GM12865 (cell line): Measurements from ENCODE around the gene GHRH.
A peak's percentile ranks its signal among the peaks of the same experiment; 100 is the strongest.

Experiments
- DNase-seq: peaks from one replicate; pipeline ENCODE4 v3.0.0; 2010; ENCODE audit warnings: low read depth
- H3K4me3 ChIP-seq: 2 replicates; pipeline ENCODE4 v1.5.1; 2011; ENCODE audit warnings: mild to moderate bottlenecking, low read depth, low read length, control low read depth
- TF ChIP-seq, protein P1 (sequence below): IDR thresholded peaks from 2 replicates; pipeline ENCODE4 v1.5.1; 2011; ENCODE audit warnings: low read length, control low read depth, low read depth, inconsistent platforms; ENCODE audit not compliant: insufficient read depth; ENCODE audit errors: missing control alignments

GHRH gene

DNA sequence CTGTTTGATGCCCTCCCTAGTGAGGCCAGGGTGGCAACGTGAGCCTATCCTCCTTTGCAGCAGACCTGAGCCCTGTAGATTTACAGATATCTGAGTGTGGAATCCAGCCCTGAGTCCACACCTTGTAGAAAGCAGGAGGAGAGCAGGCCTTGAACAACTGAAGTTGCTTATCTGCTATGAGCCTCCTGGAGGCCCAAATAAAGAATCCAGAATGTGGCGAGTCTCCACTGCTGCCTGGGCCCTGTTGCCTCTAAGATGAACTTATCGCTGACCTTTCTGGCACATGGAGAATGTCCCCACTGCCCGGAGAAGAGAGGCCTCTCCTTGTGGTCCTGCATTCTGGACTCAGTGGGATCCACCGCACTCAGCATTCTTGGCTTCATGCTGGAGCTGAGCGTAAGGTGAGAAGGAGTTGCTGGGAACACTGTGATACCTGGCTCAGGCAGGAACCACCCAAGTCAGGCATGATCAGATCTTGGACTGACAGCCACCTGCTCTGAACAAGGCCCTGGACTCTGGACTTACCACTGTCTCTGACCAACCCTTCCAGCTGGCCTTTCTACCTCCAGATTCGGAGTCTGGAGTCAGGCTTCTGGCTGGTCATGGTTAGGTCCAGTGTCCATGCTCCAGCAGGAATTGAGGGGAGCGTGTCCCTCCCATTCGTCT, 22.0 kb upstream of the GHRH start:
- TF ChIP-seq, protein P1, sequence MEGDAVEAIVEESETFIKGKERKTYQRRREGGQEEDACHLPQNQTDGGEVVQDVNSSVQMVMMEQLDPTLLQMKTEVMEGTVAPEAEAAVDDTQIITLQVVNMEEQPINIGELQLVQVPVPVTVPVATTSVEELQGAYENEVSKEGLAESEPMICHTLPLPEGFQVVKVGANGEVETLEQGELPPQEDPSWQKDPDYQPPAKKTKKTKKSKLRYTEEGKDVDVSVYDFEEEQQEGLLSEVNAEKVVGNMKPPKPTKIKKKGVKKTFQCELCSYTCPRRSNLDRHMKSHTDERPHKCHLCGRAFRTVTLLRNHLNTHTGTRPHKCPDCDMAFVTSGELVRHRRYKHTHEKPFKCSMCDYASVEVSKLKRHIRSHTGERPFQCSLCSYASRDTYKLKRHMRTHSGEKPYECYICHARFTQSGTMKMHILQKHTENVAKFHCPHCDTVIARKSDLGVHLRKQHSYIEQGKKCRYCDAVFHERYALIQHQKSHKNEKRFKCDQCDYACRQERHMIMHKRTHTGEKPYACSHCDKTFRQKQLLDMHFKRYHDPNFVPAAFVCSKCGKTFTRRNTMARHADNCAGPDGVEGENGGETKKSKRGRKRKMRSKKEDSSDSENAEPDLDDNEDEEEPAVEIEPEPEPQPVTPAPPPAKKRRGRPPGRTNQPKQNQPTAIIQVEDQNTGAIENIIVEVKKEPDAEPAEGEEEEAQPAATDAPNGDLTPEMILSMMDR, result no peak
- H3K4me3 ChIP-seq, result no peak overlapping the region
- no peak for DNase-seq

DNA sequence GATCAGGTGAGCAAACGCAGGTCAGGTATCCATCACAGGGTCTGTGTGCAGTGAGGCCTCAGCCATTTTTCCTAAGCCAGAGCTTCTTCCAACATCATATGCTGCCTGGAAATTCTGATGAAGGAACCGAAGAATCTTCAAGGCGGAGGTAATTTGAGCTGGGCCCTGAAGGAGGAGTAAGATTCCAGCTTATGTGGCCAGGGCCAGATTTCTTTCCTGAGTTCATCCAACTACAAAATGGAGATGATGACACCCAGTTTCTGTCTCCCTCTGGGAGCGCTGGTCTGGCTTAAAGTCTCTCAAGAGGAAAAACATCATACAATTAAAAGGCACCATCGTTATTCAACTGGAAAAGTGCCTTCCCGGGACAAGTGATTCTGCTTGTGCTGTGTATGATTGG, 20.9 kb upstream of the GHRH start:
- no peak for DNase-seq

GRCh38 chr20:37280403-37280802, 18.8 kb upstream of the GHRH start:
- TF ChIP-seq, protein P1, result no peak
- no peak overlapping the region for H3K4me3 ChIP-seq
- no peak for DNase-seq

More for the DNA sequence above, 20.9 kb upstream of the GHRH start:
- TF ChIP-seq, protein P1, result no peak
- no peak overlapping the region for H3K4me3 ChIP-seq

DNA sequence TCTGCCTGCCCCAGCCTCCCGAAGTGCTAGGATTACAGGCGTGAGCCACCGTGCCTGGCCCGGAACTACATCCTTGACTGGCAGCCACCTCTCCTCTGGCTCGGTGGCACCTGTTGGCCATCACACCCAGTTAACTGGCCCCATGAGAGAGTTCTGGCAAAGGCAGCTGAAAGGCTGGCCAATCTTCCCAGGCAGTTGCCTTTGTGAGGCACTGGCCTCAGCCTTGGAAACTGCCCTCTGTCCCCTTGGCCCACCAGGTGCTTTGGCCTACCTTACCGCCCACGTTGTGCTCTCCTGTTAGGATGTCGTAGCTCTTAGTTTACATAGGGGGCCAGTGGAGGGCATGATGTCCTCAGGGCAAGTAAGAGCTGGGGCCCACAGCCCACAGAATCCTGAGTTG, 18.2 kb upstream of the GHRH start:
- no peak overlapping the region for H3K4me3 ChIP-seq
- TF ChIP-seq, protein P1, result no peak
- DNase-seq, result no peak

DNA sequence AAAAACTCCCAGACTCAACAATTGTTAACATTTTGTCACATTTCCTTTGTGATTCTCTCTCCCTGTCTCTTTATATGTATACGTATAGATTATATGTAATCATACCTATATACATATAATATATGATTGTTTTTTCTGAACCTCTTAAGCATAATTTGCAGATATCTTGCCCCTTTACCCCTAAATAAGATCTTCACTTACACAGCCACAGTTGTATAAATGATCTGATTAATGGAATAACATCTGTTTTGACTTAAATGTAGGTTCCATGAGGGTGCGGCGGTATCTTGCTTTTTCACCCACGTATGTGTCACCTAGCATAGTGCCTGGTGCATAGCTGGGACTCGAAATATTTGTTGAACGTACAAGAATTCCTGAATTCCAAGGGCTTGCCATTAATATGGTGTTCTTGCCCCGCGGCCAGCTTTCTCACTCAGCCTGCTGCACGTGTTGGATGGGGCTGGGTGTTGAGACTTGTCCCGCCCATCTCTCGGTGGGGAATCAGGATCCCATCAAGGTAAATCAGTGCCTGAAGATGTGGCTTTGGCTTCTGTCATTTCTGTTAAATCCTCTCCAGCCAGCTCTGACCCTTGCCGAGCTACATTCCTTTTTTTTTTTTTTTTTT, 17.5 kb upstream of the GHRH start:
- no peak for DNase-seq
- no peak overlapping the region for H3K4me3 ChIP-seq
- TF ChIP-seq, protein P1, result no peak

DNA sequence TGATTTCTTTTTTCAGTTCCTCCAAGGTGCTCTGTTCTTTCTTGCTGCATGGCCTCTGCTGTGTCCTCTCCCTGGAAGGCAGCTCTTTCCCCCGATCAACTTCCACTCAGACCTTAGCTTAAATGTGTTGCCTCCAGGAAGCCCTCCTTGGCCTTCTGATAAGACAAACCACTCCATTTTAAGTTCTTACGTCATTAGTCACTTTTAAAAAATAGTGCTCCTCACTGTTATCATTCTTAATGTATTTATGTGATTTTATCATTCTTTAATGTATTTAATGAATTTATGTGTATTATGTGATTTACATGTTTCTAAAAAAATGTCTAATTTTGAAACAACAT, 15.6 kb upstream of the GHRH start:
- no peak for DNase-seq
- H3K4me3 ChIP-seq, result no peak overlapping the region
- TF ChIP-seq, protein P1, result no peak

DNA sequence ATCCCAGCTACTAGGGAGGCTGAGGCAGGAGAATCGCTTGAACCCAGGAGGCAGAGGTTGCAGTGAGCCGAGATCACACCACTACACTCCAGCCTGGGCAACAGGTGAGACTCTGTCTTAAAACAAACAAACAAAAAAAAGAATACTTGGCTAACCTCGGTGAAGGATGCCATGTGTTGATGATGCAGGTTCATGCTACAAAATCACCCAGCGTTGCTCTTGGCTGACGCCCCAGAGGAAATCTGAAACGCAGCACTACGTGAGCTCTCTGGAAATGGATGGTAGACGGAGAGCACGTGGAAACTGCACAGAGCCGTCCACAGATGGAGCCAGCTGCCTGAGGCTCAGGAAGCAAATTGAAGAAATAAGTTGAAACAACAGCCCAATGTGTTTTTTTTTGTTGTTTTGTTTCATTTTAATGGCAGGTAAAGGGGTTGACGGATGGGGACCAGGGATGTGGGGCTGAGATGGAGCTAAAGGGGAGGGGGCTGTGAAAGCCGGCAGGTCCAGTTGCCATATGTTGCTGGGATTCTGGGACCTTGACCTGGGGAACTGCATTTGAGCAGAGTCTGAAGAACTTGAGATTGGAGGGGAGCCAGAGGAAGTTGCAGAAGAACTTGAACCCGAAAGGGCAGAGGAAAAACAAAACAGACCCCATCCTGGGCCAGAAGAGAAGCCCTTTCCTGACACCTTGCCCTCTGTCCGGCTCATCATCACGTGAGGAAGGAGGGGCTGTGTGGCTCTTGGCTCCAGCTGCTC, 15.1 kb upstream of the GHRH start:
- peak; percentile 81 for DNase-seq
- TF ChIP-seq, protein P1, result peak; percentile 8
- H3K4me3 ChIP-seq, result no peak overlapping the region
